ENCODE data around the gene DNMBP.

The DNMBP gene, protein sequence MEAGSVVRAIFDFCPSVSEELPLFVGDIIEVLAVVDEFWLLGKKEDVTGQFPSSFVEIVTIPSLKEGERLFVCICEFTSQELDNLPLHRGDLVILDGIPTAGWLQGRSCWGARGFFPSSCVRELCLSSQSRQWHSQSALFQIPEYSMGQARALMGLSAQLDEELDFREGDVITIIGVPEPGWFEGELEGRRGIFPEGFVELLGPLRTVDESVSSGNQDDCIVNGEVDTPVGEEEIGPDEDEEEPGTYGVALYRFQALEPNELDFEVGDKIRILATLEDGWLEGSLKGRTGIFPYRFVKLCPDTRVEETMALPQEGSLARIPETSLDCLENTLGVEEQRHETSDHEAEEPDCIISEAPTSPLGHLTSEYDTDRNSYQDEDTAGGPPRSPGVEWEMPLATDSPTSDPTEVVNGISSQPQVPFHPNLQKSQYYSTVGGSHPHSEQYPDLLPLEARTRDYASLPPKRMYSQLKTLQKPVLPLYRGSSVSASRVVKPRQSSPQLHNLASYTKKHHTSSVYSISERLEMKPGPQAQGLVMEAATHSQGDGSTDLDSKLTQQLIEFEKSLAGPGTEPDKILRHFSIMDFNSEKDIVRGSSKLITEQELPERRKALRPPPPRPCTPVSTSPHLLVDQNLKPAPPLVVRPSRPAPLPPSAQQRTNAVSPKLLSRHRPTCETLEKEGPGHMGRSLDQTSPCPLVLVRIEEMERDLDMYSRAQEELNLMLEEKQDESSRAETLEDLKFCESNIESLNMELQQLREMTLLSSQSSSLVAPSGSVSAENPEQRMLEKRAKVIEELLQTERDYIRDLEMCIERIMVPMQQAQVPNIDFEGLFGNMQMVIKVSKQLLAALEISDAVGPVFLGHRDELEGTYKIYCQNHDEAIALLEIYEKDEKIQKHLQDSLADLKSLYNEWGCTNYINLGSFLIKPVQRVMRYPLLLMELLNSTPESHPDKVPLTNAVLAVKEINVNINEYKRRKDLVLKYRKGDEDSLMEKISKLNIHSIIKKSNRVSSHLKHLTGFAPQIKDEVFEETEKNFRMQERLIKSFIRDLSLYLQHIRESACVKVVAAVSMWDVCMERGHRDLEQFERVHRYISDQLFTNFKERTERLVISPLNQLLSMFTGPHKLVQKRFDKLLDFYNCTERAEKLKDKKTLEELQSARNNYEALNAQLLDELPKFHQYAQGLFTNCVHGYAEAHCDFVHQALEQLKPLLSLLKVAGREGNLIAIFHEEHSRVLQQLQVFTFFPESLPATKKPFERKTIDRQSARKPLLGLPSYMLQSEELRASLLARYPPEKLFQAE (N-terminal part only)

DNA sequence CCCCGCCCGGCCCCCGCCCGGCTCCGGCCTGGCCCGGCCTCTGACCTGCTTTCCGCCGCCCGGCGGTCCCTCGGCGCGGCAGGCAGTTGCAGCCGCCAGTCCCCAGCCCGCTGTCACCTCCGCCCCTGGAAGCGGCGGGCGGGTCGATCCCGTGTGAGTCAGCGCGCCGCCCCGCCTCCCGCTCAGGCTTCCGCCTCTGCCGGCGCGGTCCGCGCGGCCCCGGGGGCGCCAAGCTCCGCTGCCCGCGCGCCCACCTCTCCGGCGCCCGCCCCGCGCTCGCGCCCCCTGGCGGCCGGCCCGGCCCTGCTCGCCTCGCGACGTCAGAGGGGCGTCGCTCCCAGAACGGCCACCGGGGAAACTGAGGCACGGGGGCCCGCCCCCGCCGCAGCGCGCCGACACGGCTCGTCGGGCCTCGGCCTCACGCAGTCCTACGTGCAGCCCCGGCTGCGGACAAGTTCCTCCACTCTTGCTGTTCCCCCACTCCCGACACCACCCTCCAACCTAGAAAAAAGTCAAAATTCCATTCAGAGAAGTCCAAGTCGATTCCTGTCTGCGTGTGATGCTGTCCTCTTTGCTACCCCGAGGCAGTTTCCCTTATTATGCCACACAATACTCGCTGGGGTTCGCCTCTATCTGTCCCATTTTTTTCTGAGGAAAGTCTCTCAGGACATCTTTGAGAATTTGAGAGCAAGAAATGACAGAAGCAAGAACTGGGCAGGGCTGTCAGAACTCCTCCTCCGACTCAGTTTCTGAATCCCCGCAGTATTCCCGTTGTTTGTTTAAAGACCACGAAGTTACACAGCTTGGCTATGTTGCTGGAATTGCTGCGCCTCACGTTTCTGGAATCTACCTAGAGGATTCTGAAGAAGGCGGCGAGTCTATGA is at the start of gene DNMBP:
TSS of gene DNMBP (minus strand) at position 155 of the 884 bp plus-strand sequence. CDS start 37,823 bp downstream, outside the sequence.
- peak; percentile 82 for DNase-seq

DNA sequence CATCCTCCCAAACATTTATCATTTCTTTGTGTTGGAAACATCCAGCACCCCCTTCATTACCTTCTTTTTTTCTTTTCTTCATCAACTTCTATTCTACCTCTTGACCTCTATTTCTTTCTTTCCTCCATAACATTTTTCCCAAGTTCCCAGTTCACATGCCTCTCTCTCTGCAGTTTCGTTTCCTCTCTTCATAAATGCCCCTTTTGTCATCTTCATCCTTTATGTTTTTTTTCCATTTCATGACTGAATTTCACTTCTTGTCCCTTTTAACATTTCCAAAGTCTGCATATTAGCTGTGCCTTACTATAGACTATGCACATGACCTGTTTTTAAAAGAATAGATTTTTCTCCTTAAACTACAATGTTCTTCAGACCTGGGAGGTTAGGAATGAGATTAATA is 48.2 kb upstream of the DNMBP start:
- no peak for DNase-seq

DNA sequence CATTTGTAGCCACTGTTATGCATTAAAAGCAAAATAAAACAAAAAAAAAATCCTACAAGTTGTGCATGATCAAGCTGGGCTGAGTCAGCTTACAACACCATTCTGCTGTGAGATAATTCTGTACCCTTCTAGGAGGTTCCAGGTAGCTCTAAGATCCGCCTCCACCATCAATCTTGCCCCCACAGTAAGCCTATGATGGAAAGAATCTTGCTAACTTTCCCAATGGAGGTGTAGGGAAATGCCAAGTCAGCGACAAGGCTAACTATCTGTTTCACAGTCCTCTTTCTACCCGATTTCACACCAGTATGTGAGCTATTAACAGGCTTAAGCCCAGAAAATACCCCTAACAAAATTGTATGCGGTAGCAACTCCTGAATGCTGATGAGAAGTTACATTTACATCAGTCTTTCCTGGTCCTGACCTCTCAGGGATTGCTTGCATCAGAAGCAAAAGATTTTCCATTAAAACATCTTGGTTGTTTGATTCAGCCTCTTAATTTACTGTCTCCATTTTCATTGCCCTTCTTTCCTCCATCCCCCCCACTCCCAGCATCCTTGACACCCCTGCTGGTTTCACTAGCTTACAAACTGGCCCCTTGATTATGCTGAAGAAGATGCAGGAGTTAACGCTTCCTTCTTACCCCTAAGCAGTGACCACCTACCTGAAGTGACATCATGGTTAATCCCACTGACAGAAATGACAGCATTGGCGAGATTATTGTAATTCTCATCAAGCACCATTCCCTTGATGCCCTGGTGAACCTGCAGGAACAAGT is 44.1 kb upstream of the DNMBP start:
- no peak for DNase-seq

DNA sequence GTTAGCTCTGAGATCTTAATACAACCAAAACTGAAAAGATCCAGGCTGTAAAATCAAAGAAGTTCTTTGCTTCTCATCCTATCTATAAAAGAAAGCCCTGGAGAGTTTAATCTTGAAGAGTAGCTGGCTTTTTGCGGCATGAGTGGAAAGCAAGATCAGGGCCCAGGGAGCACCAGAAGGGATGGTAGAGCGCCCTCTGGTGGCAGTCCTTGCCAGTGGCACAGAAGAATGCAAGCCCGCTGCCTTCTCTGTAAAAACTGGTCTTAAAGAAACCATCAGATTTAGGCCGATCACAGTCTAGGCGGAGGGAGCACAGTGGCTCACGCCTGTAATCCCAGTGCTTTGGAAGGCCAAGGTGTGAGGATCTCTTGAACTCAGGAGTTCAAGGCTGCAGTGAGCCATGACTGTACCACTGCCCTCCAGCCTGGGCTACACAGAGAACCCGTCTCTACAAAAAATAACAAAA is 36.3 kb upstream of the DNMBP start:
- DNase-seq = peak; percentile 87

DNA sequence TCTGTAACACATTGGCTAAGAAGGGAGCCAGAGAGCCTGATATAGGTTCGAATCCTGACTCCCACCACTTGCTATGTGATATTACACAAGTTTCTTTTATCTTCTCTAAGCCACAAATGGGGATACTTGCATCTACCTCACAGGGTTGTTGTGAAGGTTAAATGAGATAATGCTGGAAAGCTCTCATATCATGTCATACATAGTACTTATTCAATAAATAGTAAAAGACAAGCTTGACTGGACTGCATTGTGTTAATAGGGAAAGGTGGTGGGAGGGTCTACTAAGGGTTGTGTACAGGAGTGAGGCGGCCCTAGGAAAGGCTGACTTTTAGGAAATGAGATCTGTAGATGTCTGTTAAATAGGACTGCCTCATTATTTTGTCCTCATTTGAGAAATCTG is 35.8 kb upstream of the DNMBP start:
- DNase-seq = no peak

DNA sequence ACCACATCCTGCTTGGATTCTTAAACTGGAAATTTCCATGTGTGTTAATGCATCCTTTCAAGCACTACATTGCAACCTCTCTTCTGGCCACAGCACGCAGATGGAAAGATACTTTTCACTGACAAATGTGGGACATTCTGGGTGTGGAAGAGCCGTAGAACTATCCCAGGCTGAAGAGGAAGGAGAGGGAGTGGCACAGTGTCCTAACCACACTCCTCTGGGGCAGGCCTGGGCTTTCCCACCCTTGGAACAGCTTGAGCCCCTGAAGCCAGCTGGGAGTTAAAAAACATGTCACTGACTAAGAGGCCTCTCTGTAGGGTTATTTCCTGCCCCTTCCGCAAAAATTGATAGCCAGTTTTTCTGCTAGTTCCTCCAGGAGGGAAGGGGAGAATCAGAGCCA is 34.0 kb upstream of the DNMBP start:
- no peak for DNase-seq

DNA sequence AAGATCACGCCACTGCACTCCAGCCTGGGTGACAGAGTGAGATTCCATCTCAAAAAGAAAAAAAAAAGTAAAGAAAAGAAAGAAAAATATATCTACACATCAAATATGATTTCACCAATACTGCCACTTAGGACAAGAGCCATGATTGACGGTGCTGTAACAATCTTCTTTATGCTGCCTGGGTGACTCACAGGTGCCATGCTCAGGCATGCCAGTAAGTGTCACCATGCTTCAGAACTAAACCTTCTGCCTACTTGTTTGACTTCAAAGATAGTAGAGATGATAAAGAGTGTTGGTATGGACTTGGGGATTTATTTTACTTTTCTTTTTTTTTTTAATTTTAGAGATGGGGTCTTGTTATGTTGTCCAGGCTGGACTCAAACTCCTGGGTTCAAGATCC is 33.6 kb upstream of the DNMBP start:
- DNase-seq = no peak

DNA sequence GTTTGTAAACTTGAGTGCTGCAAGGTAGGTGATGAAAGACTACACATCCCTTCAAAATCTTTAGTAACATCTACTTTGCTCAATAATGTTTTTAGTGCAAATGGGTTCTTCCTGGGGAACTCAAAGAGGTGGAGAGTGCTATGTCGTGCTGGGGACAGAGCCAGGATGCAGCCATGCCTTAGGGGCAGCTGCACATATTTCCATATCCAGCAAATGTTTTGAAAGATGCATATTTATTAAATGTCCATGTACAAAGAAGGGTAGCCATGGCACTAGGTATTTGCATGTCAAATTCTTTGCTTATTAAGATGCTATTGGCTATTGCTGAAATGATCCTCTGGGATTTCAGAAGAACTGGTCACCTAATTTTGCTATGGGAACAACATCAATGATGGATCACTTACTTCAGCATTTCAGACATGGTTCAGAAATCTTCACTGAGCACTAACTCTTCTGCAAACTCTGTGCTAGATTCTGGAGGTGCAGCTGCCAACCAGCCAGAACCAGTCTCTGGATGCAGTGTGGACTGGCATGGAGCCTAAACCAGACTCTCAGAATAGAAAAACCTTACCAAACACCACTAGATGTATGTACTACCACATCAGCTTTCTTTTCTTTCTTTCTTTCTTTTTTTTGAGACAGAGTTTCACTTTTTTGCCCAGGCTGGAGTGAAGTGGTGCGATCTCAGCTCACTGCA is 31.7 kb upstream of the DNMBP start:
- no peak for DNase-seq

DNA sequence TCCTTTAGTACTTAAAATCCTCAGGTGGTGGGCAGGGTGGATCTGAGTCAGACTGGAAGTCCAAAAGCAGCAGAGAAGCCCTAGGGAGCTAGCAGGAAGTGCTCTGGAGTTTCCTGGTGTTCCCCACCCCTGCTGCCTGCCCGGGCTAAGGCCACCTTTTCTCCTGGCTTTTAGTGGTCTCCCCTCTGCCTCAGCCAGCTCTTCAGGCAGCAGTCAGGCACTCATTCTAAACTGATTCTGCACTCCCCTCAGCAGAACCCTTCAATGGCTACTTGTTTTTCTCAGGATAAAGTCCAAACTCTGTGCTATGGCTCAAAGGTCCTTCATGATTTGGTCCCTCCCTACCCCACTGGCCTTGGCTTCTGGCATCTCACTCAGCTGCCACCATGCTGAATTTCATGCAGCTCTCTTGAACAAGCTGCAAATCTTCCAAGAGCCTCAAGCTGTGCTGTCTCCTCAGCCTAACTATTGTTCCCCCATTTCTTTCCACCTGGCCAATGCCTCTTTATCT is 28.9 kb upstream of the DNMBP start:
- no peak for DNase-seq

DNA sequence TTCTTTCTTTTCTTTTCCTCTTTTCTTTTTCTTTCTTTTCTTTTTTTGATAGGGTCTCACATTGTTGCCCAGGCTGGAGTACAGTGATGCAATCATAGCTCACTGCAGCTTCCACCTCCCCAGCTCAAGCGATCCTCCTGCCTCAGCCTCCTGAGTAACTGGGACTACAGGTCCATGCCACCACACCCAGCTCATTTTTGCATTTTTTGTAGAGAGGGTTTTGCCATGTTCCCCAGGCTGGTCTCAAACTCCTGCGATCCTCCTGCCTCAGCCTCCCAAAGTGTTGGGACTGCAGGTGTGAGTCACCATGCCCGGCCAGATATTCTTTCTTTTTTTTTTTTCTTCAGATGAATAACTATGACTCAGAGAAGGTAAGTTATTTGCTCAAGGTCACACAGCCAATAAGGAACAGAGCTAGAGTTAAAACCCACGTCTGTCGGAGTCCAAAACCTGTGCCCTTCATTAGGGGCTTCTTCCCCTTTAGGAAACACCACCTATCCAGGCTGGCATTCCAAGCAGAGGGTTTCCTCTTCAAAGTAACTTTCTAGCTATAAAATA is 28.1 kb upstream of the DNMBP start:
- no peak for DNase-seq

DNA sequence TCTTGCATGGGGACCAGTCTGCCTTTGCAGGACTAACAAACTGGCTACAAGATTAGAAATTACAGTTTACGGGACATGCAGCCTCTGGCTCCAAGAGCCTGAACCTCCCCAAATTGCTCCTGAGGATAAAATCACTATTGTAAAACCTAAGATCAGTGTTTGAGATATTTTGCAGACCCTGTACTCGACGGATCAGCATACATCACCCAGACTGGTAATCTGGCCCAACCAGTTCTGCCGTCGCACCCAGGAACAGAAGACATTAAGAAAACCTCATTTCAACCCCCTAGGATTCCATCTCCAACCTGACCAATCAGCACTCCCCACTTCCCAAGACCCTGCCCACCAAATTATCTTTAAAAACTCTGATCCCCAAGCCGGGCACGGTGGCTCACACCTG is 27.1 kb upstream of the DNMBP start:
- DNase-seq = no peak

DNA sequence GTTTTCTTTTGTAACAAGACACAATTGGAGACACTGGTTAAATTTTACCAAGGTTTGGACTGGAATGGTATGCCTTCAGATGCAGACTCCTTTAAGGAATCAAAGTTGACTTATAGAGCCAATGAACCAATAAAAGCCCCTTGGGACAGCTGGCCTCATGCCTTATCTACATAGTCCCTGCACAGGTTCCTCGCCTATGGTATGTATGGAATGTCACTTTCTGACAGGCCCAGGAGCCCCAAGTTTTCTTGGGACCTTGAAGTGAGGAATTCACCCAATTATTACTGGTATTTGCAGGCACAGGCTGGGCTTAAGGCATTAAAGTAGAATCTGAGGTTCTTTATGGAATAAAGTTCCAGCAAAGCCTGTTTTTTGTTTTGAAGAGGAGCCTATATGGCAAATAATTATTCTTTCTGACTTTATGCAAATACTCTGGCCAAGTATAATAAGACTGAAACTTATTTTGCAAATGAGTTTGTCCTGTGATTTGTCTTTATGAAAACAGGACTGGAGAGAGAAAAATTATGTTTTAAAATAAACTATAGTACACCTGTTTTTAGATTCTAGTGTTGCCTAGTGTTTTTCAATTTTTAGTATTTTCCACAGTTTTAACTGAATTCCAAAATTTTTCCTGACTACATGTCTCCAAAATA is 24.1 kb upstream of the DNMBP start:
- DNase-seq = no peak

DNA sequence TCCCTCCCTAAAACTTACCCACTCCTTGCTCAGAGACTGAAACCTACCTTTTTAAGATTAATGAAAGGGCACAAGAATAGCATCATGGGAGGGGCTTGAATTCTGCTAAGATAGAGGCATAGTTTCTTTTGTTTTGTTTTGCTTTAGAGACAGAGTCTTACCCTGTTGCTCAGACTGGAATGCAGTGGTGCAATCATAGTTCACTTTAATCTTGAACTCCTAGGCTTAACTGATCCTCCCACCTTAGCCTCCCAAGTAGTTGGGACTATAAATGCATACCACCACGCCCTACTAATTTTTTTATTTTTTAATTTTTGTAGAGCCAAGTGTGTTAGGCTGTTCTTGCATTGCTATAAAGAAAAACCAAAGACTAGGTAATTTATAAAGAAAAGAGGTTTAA is 17.7 kb upstream of the DNMBP start:
- no peak for DNase-seq

DNA sequence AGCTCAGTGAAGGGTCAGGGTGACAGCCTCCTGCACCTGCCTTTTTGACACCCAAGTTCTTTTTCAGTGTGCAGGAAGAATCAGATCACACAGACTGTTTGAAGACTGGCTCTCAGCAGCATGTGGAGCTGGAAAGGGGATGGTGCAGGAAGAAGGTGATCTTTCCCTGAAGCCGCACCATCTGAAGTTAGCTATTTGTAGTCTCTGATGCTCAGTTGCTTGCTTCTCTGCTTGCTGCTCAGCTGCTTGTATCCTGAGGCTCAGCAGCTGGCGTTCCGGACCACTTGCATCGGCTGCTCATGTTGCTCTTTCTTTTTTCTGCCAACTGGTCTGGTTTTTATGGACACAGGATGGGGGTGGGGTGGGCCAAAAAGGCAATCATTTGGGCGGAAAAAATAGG is 15.8 kb upstream of the DNMBP start:
- DNase-seq = no peak

DNA sequence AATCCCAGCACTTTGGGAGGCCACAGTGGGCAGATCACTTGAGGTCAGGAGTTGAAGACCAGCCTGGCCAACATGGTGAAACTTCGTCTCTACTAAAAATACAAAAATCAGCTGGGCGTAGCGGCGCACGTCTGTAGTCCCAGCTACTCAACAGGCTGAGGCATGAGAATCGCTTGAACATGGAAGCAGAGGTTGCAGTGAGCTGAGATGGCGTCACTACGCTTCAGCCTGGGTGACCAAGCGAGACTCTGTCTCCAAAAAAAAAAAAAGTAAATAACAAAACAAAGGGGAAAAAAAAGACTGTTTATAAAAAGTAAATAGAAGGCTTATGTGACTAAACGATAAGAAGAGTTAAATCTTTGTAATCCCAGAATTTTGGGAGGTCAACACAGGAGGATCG is 15.0 kb upstream of the DNMBP start:
- no peak for DNase-seq

DNA sequence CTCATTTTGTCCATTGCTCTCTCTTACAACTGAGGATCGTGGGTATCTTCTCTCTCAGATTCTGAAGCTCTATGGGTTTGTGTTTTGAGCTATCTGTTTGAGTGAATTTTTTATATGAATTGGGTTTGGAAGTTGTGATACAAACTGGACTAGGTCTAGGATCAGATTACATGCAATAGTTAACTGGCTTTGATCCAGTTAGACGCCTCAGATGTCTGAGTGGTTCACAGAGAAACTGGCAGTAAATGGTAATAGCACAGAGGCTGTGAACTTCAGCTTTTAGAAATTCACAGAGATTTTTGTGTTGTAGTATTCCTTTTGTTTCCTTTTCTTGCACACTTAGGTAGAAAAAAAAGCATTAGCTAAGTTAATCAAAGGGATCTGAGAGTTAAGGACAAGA is 12.7 kb upstream of the DNMBP start:
- DNase-seq = no peak

DNA sequence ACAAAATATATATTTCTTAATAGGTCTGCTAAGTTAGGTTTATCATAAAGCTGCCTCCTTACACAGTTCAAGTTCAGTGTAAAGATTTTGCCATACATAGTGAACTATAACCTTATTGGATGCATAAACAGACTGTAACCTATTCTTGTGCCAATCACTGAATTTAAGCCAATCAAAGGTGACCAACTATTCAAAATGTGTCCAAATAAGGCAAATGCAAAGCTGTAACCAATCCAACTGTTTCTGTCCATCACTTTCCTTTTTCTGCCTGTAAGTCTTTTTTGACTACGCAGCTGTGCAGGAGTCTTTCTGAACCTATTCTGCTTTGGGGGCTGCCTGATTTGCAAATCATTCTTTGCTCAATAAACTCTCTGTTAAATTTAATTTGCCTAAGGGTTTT is 11.6 kb upstream of the DNMBP start:
- no peak for DNase-seq

DNA sequence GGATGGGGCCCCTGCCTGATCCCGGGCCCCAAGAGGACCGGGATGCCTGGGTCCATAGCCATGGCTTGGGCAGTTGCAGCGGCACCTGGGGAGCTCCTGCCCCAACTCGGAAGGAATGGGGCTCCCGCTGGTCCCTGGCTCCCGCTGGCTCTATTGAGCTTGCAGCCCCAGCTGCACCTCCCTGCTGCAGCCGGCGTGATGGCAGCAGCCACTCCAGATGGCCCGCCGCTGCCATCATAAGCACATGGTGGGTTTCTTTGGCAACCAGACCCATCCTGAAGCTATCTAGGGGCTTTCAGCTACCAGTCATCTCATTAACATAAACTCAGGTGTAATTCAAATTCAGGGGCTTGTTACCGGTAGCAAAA is 11.1 kb upstream of the DNMBP start:
- DNase-seq = no peak

DNA sequence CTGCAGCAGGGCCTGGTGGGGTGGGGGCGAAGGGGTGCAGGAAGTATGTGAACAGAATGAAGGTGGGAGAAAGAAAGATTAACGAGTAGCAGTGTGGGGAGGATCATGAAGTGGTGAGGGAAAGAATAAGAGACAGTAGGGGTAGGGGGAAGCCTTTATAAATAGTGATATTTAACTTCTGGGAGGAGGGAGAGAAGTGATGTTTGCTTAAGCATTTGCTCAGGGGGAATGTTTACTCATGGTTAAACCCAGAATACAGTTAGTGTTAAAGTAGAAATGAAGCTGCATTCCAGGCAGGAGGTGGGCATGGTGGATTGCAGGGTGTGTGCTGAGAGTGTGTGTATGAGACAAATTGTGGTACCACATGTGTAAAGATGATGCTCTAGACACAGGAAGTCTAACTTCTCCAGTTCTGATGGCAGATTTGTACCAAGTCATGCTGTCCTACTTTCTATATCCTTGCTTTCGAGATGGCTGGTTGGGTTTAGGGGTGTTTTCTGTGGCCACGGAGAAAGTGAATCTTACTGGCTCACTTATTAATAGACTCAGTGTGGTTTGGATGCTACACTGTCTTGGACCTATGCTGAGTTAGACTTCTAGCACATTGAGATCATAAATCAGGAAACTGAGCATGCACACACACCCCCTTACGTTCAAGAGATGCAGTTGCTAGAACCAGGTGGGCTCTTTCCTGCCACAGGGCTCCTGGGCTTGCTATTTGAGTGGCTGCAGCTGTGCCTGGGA is 10.6 kb upstream of the DNMBP start:
- no peak for DNase-seq
